ENCODE measurements around the gene ELANE.
"Not testable (repeated sequence)": the region's sequence is repeated elsewhere in the genome, so short reads cannot be mapped to it uniquely, and the experiment has no call there.

The ELANE gene

GRCh38 chr19:879711-880438 is 27.8 kb downstream of the ELANE start:
- no peak for DNase-seq (ENCODE audit: low read depth)

DNA sequence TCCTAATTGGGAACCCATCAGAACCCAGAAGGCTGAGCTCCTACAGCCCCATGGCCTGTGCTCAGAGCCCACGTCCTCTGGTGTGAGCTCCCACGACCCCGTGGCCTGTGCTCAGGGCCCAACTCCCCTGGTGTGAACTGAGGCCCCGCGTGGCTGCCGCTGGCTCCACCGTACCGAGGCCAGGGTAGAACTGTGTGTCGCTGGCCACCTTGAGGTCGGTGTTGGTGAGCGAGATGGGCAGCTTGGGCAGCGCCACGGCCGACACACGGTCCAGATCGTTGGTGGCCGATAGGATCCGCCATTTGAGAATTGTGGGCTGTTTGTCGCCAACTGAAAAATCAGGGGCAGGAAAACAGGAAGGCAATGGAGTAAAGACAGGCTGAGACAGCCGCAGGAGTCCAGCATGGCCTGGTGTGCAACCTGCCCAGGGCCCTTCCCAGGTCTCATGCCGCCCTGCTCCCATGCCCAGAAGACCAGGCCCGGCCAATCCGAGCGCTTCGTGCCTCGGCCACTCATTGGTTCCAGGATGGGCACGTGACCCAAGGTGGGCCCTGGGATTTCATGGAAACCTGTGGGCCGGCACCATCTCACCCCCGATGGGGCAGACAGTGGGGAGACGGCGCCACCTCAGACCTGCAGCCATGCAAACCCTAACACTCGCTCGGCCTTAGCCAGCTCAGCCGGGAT is 29.4 kb downstream of the ELANE start:
- no peak for DNase-seq (ENCODE audit: low read depth)

DNA sequence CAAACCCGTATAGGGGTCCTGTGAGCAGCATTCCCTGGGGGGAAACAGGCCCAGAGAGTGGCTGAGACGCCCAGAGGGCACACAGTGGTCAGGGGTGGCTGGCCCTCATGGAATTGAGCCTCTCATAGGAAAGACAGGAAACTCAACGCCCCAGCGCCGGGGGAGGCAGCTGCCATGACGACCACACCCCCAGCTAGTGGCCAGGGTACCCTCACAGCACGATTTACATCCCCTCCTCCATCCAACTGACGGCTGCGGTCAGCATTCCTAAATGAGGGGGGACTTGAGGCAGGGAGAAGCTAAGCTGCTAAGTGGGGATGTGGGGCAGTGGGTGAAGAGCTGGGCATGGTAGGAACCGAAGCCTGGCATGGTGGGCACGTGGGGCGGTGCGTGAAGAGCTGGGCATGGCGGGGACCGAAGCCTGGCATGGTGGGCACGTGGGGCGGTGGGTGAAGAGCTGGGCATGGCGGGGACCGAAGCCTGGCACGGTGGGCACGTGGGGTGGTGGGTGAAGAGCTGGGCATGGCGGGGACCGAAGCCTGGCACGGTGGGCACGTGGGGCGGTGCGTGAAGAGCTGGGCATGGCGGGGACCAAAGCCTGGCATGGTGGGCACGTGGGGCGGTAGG is 30.9 kb downstream of the ELANE start:
- DNase-seq (ENCODE audit: low read depth): no peak

DNA sequence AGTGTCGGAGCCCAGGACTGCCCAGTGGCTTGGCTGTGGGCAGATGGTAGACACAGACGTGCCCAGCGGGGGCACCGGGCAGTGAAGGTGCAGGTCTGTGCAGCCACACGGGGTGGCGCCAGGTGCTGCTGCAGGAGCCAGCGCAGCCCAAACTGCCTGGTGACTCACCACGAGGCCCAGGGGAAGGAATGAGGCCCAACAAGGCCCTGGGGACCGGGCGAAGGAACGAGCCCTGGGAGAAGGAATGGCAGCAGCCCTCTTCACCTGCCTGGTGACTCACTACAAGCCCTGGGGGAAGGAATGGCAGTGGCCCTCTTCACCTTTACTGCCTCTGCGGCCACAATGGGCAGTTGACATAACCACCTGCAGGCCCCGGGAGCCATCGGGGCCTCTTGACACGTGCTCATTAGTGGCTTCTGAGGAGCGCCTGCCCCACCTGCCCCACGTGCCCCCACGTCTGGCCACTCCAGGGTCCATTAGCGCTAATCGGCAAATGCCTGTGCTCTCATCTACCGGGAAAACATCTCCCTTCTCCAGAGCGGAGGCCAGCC is 31.6 kb downstream of the ELANE start:
- no peak for DNase-seq (ENCODE audit: low read depth)

DNA sequence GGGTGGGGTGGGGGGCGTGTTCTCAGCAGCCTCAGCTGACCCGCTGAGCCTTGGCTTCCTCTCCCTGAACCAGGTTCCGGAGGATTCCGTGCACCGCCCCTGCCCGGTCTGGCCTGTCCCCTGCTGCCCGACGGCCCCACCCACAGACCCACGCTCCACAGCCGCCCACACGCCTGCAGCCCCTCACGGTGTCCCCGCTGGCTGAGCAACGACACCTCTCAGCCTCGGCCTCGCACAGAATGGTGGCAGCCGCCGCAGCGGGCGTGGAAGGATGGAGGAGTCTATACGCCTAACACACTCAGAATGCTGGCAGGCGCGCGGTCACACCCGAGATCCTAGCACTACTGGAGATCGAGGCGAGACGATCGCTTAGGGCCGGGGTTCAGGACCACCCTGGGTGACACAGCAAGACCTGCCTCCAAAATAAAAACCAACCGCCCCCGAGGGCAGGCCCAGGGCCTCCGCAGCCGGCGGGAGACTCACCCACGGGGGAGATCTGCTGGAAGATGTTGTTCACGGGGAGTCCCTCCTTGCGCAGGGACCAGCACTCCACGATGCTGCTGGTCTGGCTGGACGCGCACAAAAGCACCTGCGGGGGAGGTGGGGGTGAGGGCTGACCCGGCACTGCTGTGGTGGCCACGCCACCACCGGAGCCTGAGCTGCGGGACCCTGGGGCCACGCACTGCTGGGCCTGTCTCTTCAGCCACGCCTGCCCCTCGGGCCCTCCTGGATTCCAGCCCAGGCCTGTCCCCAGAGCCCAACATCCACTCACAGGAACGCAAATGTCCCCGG is 32.5 kb downstream of the ELANE start:
- no peak for DNase-seq (ENCODE audit: low read depth)

DNA sequence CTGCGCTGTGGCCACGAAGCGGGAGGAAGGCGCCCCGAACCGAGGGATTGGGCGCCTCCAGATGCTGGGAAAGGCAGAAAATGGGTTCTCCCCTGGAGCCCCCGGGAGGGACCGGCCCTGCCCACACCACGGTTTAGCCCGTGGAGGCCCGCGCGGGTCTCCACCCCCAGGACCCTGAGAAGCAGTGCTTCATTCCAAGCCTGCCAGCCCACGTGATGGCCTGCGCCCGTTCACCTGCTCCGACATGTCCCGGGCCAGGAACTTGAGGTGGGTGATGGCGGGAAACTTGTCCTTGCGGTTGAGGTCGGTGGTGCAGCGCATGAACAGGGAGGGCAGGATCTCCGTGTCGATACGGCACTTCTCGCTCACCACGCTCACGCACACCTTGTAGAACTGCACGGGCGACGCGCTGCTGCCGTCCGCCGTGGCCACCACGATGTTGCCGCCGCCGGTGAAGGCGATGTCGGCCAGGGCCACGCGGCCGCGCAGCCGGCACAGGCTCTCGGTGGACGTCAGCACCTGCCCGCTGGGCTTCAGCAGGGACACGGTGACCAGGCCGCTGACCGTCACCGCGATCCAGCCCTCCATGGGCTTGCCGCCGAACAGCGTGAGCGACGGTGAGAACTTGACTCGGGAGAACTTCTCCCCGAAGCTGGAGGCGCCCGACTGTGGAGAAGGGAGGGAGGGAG is 33.6 kb downstream of the ELANE start:
- no peak for DNase-seq (ENCODE audit: low read depth)

- DNase-seq (ENCODE audit: low read depth): no peak
These were observed 35.0 kb downstream of the ELANE start for GRCh38 chr19:887072-887471.

GRCh38 chr19:887599-887998 is 35.5 kb downstream of the ELANE start:
- no peak for DNase-seq (ENCODE audit: low read depth)

DNA sequence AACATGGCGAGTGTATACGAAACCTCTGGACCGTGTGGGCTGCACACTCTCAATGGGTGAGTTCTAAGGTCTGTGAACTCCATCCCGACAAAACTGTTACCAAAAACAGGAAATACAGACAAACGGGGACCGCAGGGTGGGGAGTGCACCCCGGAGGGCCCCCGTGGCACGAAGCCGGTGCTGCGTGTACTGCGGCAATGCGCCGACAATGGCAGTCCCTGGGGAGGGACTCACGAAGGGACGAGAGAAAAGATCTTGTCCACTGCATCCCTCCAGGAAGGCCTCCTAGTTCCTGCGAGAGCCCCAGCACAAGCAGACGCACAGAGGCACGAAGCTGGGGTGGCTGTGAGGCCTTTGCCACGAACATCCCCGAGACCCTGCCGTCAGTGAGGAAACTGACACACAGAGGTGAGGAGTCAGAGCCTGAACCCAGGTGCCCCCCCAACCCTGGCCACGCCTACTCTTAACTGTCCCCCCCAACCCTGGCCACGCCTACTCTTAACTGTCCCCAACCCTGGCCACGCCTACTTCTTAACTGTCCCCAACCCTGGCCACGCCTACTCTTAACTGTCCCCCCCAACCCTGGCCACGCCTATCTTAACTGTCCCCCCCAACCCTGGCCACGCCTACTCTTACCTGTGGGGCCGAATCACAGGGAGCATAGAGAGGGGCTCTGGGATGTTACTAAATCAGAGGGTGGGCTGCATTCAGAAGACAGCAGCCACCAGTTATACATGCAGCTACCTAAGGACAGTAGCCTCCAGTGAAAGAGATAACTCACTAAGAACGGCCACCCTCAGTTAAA is 36.7 kb downstream of the ELANE start:
- DNase-seq (ENCODE audit: low read depth): no peak

- DNase-seq (ENCODE audit: low read depth): no peak
These were observed 37.7 kb downstream of the ELANE start for GRCh38 chr19:889662-890295.

GRCh38 chr19:890831-891230 is 38.7 kb downstream of the ELANE start:
- DNase-seq (ENCODE audit: low read depth): no peak

DNA sequence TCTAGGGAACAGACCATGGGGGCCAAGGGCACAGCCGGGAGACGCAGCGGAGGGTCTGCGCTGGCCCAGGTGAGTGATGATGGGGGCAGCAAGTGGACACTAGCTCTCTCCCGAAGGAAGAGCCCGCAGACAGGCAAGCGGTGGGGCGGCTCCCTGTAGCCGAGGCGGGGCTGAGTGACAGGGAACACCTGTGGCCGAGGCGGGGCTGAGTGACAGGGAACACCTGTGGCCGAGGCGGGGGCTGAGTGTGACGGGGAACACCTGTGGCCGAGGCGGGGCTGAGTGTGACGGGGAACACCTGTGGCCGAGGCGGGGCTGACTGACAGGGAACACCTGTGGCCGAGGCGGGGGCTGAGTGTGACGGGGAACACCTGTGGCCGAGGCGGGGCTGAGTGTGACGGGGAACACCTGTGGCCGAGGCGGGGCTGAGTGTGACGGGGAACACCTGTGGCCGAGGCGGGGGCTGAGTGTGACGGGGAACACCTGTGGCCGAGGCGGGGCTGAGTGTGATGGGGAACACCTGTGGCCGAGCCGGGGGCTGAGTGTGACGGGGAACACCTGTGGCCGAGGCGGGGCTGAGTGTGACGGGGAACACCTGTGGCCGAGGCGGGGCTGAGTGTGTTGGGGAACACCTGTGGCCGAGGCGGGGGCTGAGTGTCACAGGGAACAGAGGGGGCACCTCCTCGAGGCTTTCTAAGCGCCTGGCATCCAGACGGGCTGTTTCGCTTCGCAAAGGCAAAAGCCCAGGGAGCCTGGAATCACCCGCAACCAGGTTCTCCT is 39.5 kb downstream of the ELANE start:
- DNase-seq (ENCODE audit: low read depth): not testable (repeated sequence)

- DNase-seq (ENCODE audit: low read depth): no peak
These were observed 40.3 kb downstream of the ELANE start for GRCh38 chr19:892243-892893.

GRCh38 chr19:892894-893689 is 41.0 kb downstream of the ELANE start, which contains the start of the genes MED16 and RNU6-9:
Gene MED16 (minus strand): TSS chr19:893187. CDS start chr19:891131, 2,056 bp downstream.
Gene RNU6-9 (plus strand): TSS chr19:893484.
- peak; percentile 76 for DNase-seq (ENCODE audit: low read depth)

DNA sequence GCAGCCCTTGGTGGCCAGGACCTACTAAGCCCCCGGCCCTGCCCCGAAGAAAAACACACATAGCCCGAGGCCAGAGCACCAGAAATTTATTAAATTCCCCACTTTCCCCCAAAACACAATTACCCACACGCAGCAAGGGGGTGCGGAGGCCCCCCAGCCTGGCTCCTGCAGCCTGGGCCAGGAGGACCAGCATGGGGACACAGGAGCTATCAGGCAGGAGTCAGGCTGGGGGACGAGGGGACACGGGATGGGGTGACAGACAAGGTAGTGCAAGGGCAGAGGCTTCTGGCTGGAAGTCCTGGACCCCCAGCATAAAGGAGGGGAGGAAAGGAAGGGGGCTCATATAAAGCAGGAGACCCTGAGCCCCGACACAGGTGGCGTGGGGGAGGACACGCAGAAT is 44.3 kb downstream of the ELANE start:
- no peak for DNase-seq (ENCODE audit: low read depth)

DNA sequence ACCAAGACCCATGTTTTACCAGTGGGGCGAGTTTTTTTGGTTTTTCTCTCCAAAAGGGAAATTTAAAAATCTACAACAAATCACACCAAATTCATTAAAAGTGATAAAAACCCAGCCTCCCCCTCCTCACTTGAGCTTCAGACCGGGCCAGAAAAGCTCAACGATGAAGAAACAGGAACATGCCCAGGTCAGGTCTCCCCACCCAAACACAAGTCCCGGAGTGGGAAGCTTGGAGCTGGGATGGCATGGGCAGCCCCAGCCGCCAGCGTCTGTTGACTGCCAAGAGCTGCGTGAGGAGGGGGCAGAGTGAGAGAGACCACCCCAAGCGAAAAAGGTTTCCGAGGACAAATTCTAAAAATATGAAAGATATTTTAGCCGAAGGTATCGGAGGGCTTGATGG is 44.9 kb downstream of the ELANE start:
- no peak for DNase-seq (ENCODE audit: low read depth)

- DNase-seq (ENCODE audit: low read depth): no peak
These were observed 45.4 kb downstream of the ELANE start for GRCh38 chr19:897442-898039.
